Esophagus mucosa (tissue), 1 donor: ENCODE data around the gene RBBP8. TPM values are rescaled to one million over a fixed set of nuclear protein-coding genes. Genes with fewer than 3 reads are reported as not detected.

Experiments used
- ATAC-seq: fragments of 200-7000 bp; cut with Tn5 transposase; one replicate; pipeline ENCODE4 v1.9.1; 2020
- total RNA-seq: library from RNA; stranded (reverse); gene quantifications from one replicate; pipeline ENCODE4 v1.2.4, GENCODE V29; 2023
- donor health status: DM: yes; HTN: yes; CAD: no.

RBBP8 gene
- total RNA-seq, 1 donor from 2014 or later, result 46.2 TPM

DNA sequence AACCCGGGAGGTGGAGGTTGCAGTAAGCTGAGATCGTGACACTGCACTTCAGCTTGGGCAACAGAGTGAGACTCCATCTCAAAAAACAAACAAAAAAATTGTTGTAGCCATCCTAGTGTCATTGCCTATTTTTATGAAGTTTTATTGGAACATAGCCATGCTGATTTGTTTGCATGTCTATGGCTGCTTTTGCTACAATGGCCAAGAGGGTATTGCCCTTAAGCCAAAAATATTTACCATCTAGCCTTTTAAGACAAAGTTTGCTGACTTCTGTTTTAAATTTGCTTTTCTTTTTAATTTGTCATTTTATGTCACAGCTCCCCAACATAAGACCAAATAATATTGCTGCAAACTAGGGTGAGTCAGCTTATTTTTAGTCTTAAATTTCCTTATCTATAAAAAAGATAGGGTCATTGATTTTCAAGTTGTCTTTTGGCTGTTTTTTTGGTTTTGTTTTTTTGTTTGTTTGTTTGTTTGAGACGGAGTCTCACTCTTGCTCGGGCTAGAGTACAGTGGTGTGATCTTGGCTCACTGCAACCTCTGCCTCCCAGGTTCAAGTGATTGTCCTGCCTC is 132.2 kb downstream of the RBBP8 start:
- no peak for ATAC-seq

DNA sequence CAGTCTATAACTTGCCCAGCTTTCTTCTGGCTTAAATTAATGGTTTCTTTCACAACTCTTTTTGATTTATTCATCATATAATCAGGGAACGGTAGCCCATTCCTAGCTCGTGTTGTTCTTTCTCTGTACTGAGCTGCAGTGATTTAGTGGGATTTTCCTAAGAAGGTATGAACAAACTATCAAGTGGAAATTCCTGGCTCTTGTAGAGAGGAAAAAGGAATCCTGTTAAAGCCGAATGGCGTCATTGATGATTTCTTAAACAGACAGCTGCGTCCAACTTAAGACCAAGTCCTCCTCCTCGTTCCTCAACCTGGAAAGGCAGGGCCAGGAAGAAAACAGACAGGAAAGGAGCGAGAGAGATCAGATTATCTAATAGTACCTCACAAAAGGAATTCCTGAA is 132.9 kb downstream of the RBBP8 start:
- ATAC-seq, result no peak

DNA sequence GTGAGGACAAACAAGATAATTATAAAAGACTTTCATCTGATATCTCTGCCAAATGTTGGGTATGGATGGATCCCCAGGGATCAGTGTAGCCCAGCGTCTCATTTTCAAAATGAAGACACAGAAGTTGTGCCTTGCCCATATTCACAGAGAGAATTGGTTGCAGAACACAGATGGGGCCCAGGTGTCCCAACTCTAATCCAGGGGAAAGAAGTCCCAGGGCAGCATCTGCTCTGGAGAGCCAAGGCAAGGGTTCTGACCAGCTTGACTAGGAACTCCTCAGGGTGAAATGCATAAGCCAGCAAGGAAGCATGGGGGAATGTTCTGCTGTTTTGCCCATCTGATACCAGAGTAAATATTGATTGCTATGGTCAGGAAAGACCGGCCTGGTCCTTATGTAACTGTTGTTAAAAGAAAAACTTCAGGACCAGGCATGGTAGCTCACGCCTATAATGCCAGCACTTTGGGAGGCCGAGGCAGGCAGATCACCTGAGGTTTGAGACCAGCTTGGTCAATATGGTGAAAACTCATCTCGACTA is 133.4 kb downstream of the RBBP8 start:
- no peak for ATAC-seq

DNA sequence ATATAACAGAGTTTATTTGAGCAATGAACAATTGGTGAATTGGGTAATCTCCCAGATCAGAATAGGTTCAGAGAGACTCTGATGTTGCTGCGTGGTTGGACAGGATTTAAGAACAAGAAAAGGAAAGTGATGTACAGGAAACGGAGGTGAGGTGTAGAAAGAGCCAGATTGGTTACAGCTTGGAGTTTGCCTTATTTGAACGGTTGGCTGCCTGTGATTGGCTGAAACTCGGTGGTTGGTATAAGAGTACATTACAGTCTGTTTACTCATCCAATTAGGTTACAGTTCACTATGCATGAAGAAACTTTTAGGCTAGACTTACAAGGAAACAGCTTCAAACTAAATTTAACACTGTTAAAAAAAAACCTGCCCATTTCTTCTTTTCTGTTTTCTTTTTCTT is 134.1 kb downstream of the RBBP8 start:
- peak; percentile 45 for ATAC-seq

DNA sequence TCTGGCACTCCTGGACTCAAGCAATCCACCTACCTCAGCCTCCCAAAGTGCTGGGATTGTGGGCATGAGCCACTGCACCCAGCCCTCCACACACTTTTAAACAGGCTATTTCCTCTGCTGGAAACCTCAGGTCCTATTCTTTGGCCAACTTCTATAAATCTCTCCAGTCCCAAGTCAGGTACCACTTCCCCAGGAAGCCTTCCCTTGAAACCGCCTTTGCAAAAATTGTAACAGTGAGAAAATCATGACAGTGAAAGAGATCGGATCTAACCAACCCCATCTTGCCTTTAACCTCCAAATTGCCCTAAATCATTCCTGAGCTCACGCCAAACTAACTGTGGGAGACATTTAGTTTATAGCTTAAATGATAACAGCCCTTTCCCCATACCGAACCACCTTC is 134.9 kb downstream of the RBBP8 start:
- no peak for ATAC-seq

DNA sequence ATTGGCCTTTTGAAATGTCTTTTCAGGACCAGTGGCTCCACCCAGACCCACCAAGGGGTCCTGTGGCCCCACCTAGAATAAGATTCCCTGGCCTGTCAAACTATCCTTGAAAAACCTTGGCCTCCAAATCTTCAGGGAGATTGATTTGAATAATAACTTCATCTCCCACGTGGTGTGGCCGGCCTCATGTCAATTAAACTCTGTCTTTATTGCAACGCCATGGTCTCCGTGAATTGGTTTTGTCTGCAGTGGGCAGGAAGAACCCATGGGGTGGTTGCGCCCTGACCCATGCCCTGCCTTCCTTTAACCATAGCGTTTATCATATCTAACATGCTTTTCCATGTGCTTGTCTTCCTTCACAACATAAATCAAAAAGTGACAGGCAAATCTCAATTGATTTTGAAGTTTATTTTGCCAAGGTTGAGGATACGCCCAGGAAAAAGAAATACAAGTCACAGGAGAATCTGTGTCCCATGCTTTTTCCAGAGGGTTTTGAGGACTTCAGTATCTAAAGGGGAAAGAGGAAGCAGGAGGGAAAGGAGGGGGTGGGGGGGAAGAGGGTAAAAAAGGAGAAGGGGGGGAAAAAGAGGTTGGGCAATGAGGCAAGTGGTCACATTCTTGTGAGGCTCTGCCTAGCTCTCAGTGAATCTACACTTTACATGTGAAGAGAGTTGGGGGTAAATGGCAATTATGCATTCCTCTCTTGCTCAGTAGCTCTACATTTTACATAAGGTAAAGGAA is 135.6 kb downstream of the RBBP8 start:
- no peak for ATAC-seq

DNA sequence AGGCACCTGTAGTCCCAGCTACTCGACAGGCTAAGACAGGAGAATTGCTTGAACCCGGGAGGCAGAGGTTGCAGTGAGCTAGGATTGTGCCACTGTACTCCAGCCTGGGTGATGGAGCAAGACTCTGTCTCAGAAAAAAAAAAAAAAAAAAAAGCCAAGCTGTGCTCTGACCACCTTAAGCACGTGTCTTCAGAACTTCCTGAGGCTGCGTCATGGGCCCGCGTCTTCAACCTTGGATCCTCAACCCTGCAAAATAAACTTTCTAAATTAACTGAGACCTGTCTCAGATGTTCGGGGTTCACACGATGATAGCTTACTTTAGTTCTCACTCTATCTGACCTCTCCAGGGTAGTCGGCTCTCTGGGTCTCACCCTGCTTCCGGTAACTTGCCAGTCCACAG is 136.4 kb downstream of the RBBP8 start:
- ATAC-seq, result no peak

DNA sequence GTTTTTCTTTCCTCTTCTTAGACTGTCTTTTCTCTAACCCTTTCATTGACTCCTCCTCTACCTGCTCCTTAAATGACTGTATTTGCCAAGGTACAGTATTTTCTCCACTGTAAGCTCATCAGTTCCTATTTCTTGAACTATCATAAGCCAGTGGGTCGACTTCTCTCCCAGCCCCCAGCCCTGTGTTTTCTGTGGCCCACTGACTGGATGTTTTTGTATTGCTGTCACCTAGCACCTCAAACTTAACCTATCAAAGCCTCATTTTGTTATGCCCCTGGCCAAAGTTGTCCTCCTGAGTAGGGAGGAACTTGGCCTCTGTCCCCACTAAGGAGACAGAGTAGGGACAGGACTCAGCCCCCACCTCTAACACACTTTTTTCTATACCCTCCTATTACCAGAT is 136.8 kb downstream of the RBBP8 start:
- no peak for ATAC-seq

DNA sequence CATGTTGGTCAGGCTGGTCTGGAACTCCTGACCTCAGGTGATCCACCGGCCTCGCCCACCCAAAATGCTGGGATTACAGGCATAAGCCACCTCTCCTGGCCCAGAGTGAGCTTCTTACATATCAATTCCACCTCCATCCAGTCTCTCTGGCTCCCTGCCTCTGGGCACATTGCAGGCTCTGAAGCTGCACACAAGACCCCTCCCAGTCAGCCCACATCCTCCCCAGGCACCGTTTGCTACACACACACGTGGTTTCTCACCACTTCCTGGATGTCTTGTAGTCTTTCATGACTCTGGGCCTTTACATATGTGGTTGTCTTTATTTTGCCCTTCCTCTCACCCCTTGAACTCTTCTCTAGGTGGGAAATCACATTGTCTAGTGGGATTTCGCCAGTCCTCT is 138.2 kb downstream of the RBBP8 start:
- peak; percentile 68 for ATAC-seq

DNA sequence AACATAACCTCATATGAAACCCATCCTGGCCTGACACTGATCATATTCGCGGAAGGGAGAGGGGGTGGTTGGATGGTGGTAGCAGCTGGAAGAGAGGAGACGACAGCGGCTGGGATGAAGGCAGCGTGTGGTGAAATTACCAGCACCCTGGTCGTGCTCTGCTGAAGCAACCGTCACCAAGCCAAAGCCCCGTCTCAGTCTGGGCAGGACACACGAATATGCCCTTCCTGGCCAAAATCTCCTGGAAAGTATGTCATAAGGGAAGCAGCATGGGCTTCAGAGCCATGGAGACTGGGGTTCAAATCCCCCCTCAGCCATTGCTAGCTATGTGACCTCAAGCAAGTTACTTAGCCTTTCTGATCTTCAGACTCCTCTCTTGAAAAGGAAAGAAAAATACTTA is 139.0 kb downstream of the RBBP8 start:
- no peak for ATAC-seq

DNA sequence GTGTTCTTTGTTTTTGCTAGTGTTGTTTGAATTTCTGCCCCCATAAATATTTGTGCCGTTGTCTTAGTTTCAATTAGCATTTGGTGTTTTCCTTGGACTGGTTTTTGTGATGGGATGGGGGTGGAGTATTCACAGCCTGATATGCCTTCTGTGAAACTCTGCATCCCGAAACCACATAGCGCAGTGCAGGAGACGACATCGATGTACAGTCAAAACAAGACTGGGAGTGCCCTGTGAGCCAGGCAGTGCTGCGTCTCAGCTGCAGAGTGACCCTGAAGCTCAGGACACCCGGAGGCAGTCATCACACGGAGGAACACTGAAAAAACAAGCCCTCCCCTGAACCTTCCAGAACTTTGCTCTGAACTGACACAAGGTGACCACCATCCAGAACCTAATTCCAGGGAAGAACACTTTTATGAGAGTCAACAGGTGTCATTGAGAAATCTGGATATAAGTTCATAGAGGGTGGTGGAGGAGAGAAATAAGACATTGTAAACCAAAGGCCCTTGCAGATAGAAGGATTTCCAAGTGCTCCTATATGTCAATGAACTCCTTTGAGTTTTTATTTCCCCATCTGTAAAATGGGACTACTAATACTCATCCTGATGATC is 141.0 kb downstream of the RBBP8 start:
- no peak for ATAC-seq

Other genes with a start within 250 kb of the RBBP8 start
- 7.8 TPM for gene CABLES1, start 202.2 kb downstream of the RBBP8 start, total RNA-seq